Epidermal melanocyte (primary cell): Measurements from ENCODE around the gene CEP70.

Source experiments
- DNase-seq: peaks from one replicate; pipeline ENCODE4 v3.0.0; 2011; ENCODE audit warnings: low spot score; ENCODE audit not compliant: insufficient read length

CEP70 gene

GRCh38 chr3:138452436-138452835, 141.6 kb downstream of the CEP70 start:
- DNase-seq = no peak

- DNase-seq = no peak
Measured at GRCh38 chr3:138451595-138452162, 142.4 kb downstream of the CEP70 start.

GRCh38 chr3:138450704-138451424, 143.2 kb downstream of the CEP70 start:
- DNase-seq = no peak

- DNase-seq = no peak
Measured at GRCh38 chr3:138450181-138450580, 143.9 kb downstream of the CEP70 start.

GRCh38 chr3:138449490-138449889, 144.6 kb downstream of the CEP70 start:
- DNase-seq = no peak

GRCh38 chr3:138448631-138449030, 145.4 kb downstream of the CEP70 start:
- DNase-seq = no peak

- no peak for DNase-seq
Measured at GRCh38 chr3:138445654-138446053, 148.4 kb downstream of the CEP70 start.

GRCh38 chr3:138445236-138445635, 148.8 kb downstream of the CEP70 start:
- no peak for DNase-seq
